MM.1S (cell line): Measurements from ENCODE around the gene AUTS2.

Experiments
- CTCF ChIP-seq: fragments of 300-600 bp; sonication (generic); IDR thresholded peaks from 2 replicates; pipeline ENCODE4 v1.5.1; 2016; ENCODE audit warnings: antibody characterized with exemption, low read length, mixed read lengths
- EZH2 ChIP-seq: fragments of 300-600 bp; sonication (generic); optimal IDR thresholded peaks from 2 replicates; pipeline ENCODE3; 2017; ENCODE audit warnings: low read depth, mild to moderate bottlenecking, antibody characterized with exemption, low read length, mixed read lengths
- EZH2phosphoT487 ChIP-seq: fragments of 300-600 bp; sonication (generic); IDR thresholded peaks from 2 replicates; pipeline ENCODE4 v1.6.1; 2018; ENCODE audit warnings: antibody characterized with exemption, low read length

GRCh38 chr7:69896121-69896520 is 297.8 kb downstream of the AUTS2 start:
- TF ChIP-seq CTCF (no peak), EZH2 (no peak), EZH2phosphoT487 (no peak)
